Activated CD4-positive, CD25-positive, alpha-beta regulatory T cell treated with anti-CD3 and anti-CD28 coated beads, Interleukin-2, amount 50 U/mL, for 72 hours (primary cell): ENCODE data around the gene ZNF197.
"Not testable (repeated sequence)": the region's sequence is repeated elsewhere in the genome, so short reads cannot be mapped to it uniquely, and the experiment has no call there.

Source experiments
- DNase-seq: peaks from one replicate; pipeline ENCODE4 v3.0.0; 2021

ZNF197 gene

GRCh38 chr3:44665173-44665572 lies 40.3 kb downstream of the ZNF197 start:
- no peak for DNase-seq

GRCh38 chr3:44666346-44666745 lies 41.5 kb downstream of the ZNF197 start:
- DNase-seq = no peak

- DNase-seq = no peak
These were observed 44.9 kb downstream of the ZNF197 start for GRCh38 chr3:44669760-44670159.

- DNase-seq = not testable (repeated sequence)
These were observed 48.6 kb downstream of the ZNF197 start for GRCh38 chr3:44673466-44673865.

- no peak for DNase-seq
These were observed 49.4 kb downstream of the ZNF197 start for GRCh38 chr3:44674211-44674610.

GRCh38 chr3:44678480-44679116 lies 53.8 kb downstream of the ZNF197 start:
- DNase-seq = no peak

- no peak for DNase-seq
These were observed 56.2 kb downstream of the ZNF197 start for GRCh38 chr3:44680921-44681455.

- no peak for DNase-seq
These were observed 57.5 kb downstream of the ZNF197 start for GRCh38 chr3:44682182-44682896.

- peak; percentile 50 for DNase-seq
These were observed 60.4 kb downstream of the ZNF197 start for GRCh38 chr3:44685128-44685800.

GRCh38 chr3:44687898-44688297 lies 63.1 kb downstream of the ZNF197 start:
- DNase-seq = no peak
